SK-N-SH treated with all-trans-retinoic acid at 6 μM for 48 hours (cell line): ENCODE data around the gene RGS4.

Experiments
- ATAC-seq: fragments of 200-7000 bp; cut with Tn5 transposase; 3 replicates; pipeline ENCODE4 v1.9.1; 2020; ENCODE audit warnings: mild to moderate bottlenecking, moderate library complexity
- ARNTL ChIP-seq: fragments of 450-650 bp; formaldehyde crosslinking; IDR thresholded peaks from 2 replicates; pipeline ENCODE4 v1.5.0; 2020; ENCODE audit warnings: low read depth, mild to moderate bottlenecking, moderate library complexity, borderline replicate concordance
- BACH2 ChIP-seq: fragments of 250-450 bp; sonication (Bioruptor Pico); IDR thresholded peaks from 2 replicates; pipeline ENCODE4 v1.9.0; 2021; ENCODE audit warnings: mild to moderate bottlenecking, borderline replicate concordance
- CSDC2 ChIP-seq: fragments of 250-450 bp; sonication (Bioruptor Pico); IDR thresholded peaks from 2 replicates; pipeline ENCODE4 v1.5.0; 2020; ENCODE audit warnings: mild to moderate bottlenecking, moderate library complexity
- ESRRG ChIP-seq: fragments of 250-450 bp; sonication (Bioruptor Pico); IDR thresholded peaks from 2 replicates; pipeline ENCODE4 v1.6.1; 2021; ENCODE audit warnings: mild to moderate bottlenecking
- GLIS3 ChIP-seq: fragments of 250-450 bp; sonication (Bioruptor Pico); IDR thresholded peaks from 2 replicates; pipeline ENCODE4 v1.5.0; 2020; ENCODE audit warnings: mild to moderate bottlenecking, moderate library complexity
- ISL1 ChIP-seq: fragments of 250-450 bp; sonication (Bioruptor Pico); IDR thresholded peaks from 2 replicates; pipeline ENCODE4 v2.1.2; 2022; ENCODE audit warnings: mild to moderate bottlenecking, moderate library complexity
- OSR1 ChIP-seq: fragments of 250-450 bp; sonication (Bioruptor Pico); IDR thresholded peaks from 2 replicates; pipeline ENCODE4 v1.8.0; 2022; ENCODE audit warnings: moderate library complexity, mild to moderate bottlenecking, inconsistent platforms
- PPARA ChIP-seq: fragments of 250-450 bp; sonication (Bioruptor Pico); IDR thresholded peaks from 2 replicates; pipeline ENCODE4 v1.5.0; 2020; ENCODE audit warnings: mild to moderate bottlenecking, borderline replicate concordance
- RARB ChIP-seq: fragments of 250-450 bp; sonication (Bioruptor Pico); IDR thresholded peaks from 2 replicates; pipeline ENCODE4 v1.8.0; 2021; ENCODE audit warnings: mild to moderate bottlenecking, moderate library complexity
- SNAI2 ChIP-seq: fragments of 250-450 bp; sonication (Bioruptor Pico); IDR thresholded peaks from 2 replicates; pipeline ENCODE4 v1.5.0; 2020; ENCODE audit warnings: mild to moderate bottlenecking, moderate library complexity
- TCF4 ChIP-seq: fragments of 250-450 bp; sonication (Bioruptor Pico); IDR thresholded peaks from 2 replicates; pipeline ENCODE4 v1.8.0; 2021; ENCODE audit warnings: mild to moderate bottlenecking, moderate library complexity, borderline replicate concordance
- TOX ChIP-seq: fragments of 250-450 bp; sonication (Bioruptor Pico); IDR thresholded peaks from 2 replicates; pipeline ENCODE4 v1.8.0; 2021; ENCODE audit warnings: mild to moderate bottlenecking, moderate library complexity, borderline replicate concordance
- ZC3H10 ChIP-seq: fragments of 250-450 bp; sonication (Bioruptor Pico); IDR thresholded peaks from 2 replicates; pipeline ENCODE4 v1.5.1; 2021; ENCODE audit warnings: mild to moderate bottlenecking, moderate library complexity
- ZFP3 ChIP-seq: fragments of 250-450 bp; sonication (Bioruptor Pico); IDR thresholded peaks from 2 replicates; pipeline ENCODE4 v1.5.0; 2020; ENCODE audit warnings: mild to moderate bottlenecking, moderate library complexity
- ZFP30 ChIP-seq: fragments of 450-650 bp; formaldehyde crosslinking; IDR thresholded peaks from 2 replicates; pipeline ENCODE4 v1.5.0; 2022; ENCODE audit warnings: mild to moderate bottlenecking, moderate library complexity
- ZNF565 ChIP-seq: fragments of 450-650 bp; formaldehyde crosslinking; conservative IDR thresholded peaks from 2 replicates; pipeline ENCODE4 v1.5.0; 2020; ENCODE audit warnings: low read depth, mild to moderate bottlenecking, moderate library complexity
- ZNF70 ChIP-seq: fragments of 450-650 bp; formaldehyde crosslinking; IDR thresholded peaks from 2 replicates; pipeline ENCODE4 v1.5.0; 2020; ENCODE audit warnings: mild to moderate bottlenecking, moderate library complexity
- ZNF8 ChIP-seq: fragments of 450-650 bp; formaldehyde crosslinking; IDR thresholded peaks from 2 replicates; pipeline ENCODE4 v1.5.0; 2020; ENCODE audit warnings: mild to moderate bottlenecking, moderate library complexity
- TF ChIP-seq, protein P1 (sequence below): fragments of 250-450 bp; sonication (Bioruptor Pico); IDR thresholded peaks from 2 replicates; pipeline ENCODE4 v1.5.1; 2021; ENCODE audit warnings: mild to moderate bottlenecking, moderate library complexity
- TF ChIP-seq, protein P2 (sequence below): fragments of 250-450 bp; sonication (Bioruptor Pico); IDR thresholded peaks from 2 replicates; pipeline ENCODE4 v1.8.0; 2020; ENCODE audit warnings: mild to moderate bottlenecking, moderate library complexity, borderline replicate concordance
- TF ChIP-seq, protein P3 (sequence below): fragments of 250-450 bp; sonication (Bioruptor Pico); IDR thresholded peaks from 2 replicates; pipeline ENCODE4 v1.5.1; 2020; ENCODE audit warnings: low read depth, mild to moderate bottlenecking, moderate library complexity
- TF ChIP-seq, protein P4 (sequence below): fragments of 250-450 bp; sonication (Bioruptor Pico); IDR thresholded peaks from 2 replicates; pipeline ENCODE4 v1.8.0; 2021; ENCODE audit warnings: low read depth, mild to moderate bottlenecking, moderate library complexity, borderline replicate concordance
- TF ChIP-seq, protein P5 (sequence below): fragments of 250-450 bp; sonication (Bioruptor Pico); IDR thresholded peaks from 2 replicates; pipeline ENCODE4 v1.5.0; 2020; ENCODE audit warnings: mild to moderate bottlenecking, moderate library complexity

RGS4 gene

DNA sequence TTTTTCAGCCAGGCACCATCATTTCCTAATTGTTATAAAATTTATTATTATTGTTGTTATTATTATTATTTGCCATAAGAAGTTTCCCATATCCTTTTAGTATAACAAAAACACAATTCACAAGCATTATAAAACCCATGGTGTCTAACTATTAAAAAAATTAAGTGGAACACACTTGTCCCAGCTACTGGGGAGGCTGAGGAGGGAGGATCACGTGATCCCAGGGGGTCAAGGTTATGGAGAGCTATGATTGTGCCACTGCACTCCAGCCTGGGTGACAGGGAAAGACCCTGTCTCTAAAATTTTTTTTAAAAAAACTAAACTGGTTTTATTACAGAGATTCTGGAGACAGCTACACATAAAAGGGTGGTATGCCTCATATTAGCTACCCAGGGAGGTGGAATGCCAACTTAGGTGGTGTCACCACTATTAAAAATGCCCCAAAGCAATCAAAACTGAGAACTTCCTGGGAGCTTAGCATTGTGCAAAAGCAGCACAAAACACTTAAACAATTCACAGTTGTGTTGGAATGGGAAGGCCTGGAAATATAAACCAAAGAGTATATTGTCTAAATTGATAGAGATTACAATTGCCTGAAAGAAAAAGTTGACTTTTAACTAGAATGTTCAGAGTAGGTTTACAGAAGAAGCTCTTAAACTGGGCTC is 8.7 kb upstream of the RGS4 start:
- no peak for ATAC-seq
- no peak for TF ChIP-seq RARB
- TF ChIP-seq PPARA, result no peak
- TF ChIP-seq, protein P1, sequence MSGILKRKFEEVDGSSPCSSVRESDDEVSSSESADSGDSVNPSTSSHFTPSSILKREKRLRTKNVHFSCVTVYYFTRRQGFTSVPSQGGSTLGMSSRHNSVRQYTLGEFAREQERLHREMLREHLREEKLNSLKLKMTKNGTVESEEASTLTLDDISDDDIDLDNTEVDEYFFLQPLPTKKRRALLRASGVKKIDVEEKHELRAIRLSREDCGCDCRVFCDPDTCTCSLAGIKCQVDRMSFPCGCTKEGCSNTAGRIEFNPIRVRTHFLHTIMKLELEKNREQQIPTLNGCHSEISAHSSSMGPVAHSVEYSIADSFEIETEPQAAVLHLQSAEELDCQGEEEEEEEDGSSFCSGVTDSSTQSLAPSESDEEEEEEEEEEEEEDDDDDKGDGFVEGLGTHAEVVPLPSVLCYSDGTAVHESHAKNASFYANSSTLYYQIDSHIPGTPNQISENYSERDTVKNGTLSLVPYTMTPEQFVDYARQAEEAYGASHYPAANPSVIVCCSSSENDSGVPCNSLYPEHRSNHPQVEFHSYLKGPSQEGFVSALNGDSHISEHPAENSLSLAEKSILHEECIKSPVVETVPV (CRISPR knock-in tag), result no peak
- TF ChIP-seq, protein P2, sequence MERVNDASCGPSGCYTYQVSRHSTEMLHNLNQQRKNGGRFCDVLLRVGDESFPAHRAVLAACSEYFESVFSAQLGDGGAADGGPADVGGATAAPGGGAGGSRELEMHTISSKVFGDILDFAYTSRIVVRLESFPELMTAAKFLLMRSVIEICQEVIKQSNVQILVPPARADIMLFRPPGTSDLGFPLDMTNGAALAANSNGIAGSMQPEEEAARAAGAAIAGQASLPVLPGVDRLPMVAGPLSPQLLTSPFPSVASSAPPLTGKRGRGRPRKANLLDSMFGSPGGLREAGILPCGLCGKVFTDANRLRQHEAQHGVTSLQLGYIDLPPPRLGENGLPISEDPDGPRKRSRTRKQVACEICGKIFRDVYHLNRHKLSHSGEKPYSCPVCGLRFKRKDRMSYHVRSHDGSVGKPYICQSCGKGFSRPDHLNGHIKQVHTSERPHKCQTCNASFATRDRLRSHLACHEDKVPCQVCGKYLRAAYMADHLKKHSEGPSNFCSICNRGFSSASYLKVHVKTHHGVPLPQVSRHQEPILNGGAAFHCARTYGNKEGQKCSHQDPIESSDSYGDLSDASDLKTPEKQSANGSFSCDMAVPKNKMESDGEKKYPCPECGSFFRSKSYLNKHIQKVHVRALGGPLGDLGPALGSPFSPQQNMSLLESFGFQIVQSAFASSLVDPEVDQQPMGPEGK, result no peak
- TF ChIP-seq, protein P3, sequence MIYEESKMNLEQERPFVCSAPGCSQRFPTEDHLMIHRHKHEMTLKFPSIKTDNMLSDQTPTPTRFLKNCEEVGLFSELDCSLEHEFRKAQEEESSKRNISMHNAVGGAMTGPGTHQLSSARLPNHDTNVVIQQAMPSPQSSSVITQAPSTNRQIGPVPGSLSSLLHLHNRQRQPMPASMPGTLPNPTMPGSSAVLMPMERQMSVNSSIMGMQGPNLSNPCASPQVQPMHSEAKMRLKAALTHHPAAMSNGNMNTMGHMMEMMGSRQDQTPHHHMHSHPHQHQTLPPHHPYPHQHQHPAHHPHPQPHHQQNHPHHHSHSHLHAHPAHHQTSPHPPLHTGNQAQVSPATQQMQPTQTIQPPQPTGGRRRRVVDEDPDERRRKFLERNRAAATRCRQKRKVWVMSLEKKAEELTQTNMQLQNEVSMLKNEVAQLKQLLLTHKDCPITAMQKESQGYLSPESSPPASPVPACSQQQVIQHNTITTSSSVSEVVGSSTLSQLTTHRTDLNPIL (CRISPR knock-in tag), result no peak
- TF ChIP-seq ISL1, result no peak
- TF ChIP-seq CSDC2, result no peak
- TF ChIP-seq GLIS3 (CRISPR knock-in tag), result no peak
- TF ChIP-seq ZNF8, result no peak
- TF ChIP-seq BACH2 (CRISPR knock-in tag), result no peak
- TF ChIP-seq, protein P4, sequence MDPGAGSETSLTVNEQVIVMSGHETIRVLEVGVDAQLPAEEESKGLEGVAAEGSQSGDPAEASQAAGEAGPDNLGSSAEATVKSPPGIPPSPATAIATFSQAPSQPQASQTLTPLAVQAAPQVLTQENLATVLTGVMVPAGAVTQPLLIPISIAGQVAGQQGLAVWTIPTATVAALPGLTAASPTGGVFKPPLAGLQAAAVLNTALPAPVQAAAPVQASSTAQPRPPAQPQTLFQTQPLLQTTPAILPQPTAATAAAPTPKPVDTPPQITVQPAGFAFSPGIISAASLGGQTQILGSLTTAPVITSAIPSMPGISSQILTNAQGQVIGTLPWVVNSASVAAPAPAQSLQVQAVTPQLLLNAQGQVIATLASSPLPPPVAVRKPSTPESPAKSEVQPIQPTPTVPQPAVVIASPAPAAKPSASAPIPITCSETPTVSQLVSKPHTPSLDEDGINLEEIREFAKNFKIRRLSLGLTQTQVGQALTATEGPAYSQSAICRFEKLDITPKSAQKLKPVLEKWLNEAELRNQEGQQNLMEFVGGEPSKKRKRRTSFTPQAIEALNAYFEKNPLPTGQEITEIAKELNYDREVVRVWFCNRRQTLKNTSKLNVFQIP (CRISPR knock-in tag), result no peak
- no peak for TF ChIP-seq ZC3H10 (CRISPR knock-in tag)
- TF ChIP-seq TOX (CRISPR knock-in tag), result no peak
- no peak for TF ChIP-seq ESRRG (CRISPR knock-in tag)
- TF ChIP-seq TCF4, result no peak
- TF ChIP-seq ZNF70, result no peak
- TF ChIP-seq ARNTL (CRISPR knock-in tag), result no peak
- TF ChIP-seq OSR1 (CRISPR knock-in tag), result no peak

DNA sequence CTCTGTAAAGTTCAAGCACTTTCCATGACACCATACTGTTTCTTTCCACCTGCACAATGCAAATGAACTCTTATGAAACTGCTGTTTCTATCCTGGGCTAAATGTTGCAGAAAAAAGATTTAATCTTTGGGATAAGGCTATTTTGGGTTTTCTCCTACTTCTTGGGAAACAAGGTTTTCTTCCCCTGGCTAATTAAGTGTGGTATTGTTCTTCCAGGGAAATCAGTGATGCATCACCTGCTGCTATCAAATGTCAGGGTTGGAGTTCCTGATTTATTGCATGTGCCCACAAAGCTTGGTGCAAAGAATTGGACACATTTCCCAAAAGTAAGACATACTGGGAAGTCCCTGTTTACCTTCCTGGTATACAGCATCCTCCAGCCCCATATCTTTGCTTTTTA is 6.0 kb upstream of the RGS4 start:
- ATAC-seq, result no peak
- TF ChIP-seq ZNF8 (no peak), OSR1 (CRISPR knock-in tag) (no peak), ZNF70 (no peak), ZNF565 (CRISPR knock-in tag) (no peak), ARNTL (CRISPR knock-in tag) (no peak), GLIS3 (CRISPR knock-in tag) (no peak), PPARA (no peak), ZFP3 (CRISPR knock-in tag) (no peak), SNAI2 (CRISPR knock-in tag) (no peak), CSDC2 (no peak), RARB (no peak), TOX (CRISPR knock-in tag) (no peak), ESRRG (CRISPR knock-in tag) (no peak), BACH2 (CRISPR knock-in tag) (no peak), ZC3H10 (CRISPR knock-in tag) (no peak), ZFP30 (no peak)
- TF ChIP-seq, protein P1 (CRISPR knock-in tag), result no peak
- TF ChIP-seq, protein P4 (CRISPR knock-in tag), result no peak
- TF ChIP-seq, protein P5, sequence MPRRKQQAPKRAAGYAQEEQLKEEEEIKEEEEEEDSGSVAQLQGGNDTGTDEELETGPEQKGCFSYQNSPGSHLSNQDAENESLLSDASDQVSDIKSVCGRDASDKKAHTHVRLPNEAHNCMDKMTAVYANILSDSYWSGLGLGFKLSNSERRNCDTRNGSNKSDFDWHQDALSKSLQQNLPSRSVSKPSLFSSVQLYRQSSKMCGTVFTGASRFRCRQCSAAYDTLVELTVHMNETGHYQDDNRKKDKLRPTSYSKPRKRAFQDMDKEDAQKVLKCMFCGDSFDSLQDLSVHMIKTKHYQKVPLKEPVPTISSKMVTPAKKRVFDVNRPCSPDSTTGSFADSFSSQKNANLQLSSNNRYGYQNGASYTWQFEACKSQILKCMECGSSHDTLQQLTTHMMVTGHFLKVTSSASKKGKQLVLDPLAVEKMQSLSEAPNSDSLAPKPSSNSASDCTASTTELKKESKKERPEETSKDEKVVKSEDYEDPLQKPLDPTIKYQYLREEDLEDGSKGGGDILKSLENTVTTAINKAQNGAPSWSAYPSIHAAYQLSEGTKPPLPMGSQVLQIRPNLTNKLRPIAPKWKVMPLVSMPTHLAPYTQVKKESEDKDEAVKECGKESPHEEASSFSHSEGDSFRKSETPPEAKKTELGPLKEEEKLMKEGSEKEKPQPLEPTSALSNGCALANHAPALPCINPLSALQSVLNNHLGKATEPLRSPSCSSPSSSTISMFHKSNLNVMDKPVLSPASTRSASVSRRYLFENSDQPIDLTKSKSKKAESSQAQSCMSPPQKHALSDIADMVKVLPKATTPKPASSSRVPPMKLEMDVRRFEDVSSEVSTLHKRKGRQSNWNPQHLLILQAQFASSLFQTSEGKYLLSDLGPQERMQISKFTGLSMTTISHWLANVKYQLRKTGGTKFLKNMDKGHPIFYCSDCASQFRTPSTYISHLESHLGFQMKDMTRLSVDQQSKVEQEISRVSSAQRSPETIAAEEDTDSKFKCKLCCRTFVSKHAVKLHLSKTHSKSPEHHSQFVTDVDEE (CRISPR knock-in tag), result no peak
- TF ChIP-seq, protein P3 (CRISPR knock-in tag), result no peak
